Esophagus muscularis mucosa (tissue), 3 donors: ENCODE results near the gene HSD11B1L.

Experiments used
- CTCF ChIP-seq, 3 experiments: fragments of 200-600 bp in 2 of 3; fragments of 450-650 bp in 1 of 3; sonication (generic) in 2 of 3; IDR thresholded peaks; one replicate each; pipeline ENCODE4 v1.5.1; 2017 to 2019; ENCODE audit warnings: antibody characterized with exemption in 3 of 3, mild to moderate bottlenecking in 2 of 3, moderate library complexity in 1 of 3
- POLR2A ChIP-seq: fragments of 450-650 bp; IDR thresholded peaks from one replicate; pipeline ENCODE4 v1.6.1; 2017; ENCODE audit warnings: antibody characterized with exemption, moderate library complexity, mild to moderate bottlenecking, low read depth
- POLR2AphosphoS5 ChIP-seq, 2 donors: sonication (generic); formaldehyde crosslinking; IDR thresholded peaks; one replicate each; pipeline ENCODE4 v1.6.1; 2017; ENCODE audit warnings: antibody characterized with exemption in 2 of 2

DNA sequence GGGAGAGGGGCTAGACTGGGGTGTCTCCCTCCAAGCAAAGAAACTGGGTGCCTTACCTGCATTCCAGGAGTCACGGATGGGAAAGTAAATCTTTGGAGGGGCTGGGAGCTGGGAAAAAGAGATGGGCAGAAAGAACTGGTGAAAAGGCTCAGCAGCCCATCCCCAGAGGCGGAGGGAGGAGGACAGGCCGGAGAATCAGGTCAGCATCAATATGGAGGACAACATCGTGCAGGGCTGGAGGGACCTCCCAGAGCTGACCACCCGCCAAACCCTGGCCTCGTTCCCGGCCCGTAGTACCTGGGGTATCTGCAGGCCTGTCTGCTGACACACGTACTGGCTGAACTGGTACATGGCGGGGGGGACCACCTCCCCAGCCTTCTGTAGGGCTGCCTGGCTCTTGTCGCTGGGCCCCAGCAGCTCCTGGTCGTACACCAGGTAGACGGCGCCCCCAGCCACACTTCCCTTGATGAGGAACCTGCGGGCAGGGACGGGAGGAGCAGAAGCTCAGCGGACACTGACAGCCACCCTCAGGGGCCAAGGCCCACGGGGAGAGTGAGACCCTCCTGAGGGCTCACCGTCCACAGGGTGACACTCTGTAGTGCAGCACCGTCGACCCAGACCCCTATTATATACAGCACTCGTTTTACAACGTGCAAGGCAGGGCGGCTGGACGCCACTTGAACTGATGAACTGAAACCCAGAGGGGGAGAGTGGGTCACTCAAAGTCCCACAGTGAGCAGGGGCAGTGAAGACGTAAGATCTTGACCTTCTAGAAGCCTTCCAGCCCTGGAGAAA, 1.3 kb upstream of the HSD11B1L start:
- TF ChIP-seq POLR2A (no peak), CTCF (IDR thresholded peaks at IDR 0.05) (no peak), POLR2AphosphoS5 (IDR thresholded peaks at IDR 0.05) (no peak)
